Gastroesophageal sphincter (tissue), 4 donors: ENCODE data around the gene GATA5. TPM values are rescaled to one million over a fixed set of nuclear protein-coding genes. Genes with fewer than 3 reads are reported as not detected.

ENCODE experiments used
- ATAC-seq: fragments of 150-250 bp; one replicate; pipeline ENCODE4 v1.9.1; 2016; ENCODE audit warnings: mild to moderate bottlenecking, moderate library complexity
- H3K27ac ChIP-seq, 4 donors: fragments of 200-600 bp; sonication (generic) in 3 of 4; 1 replicate in 3 of 4; 2 replicates in 1 of 4; pipeline ENCODE4 v1.5.1; 2016 to 2019
- H3K27me3 ChIP-seq: fragments of 200-600 bp; sonication (generic); one replicate; pipeline ENCODE4 v1.5.1; 2019
- H3K36me3 ChIP-seq, 2 donors: fragments of 200-600 bp; sonication (generic); one replicate each; pipeline ENCODE4 v1.5.1; 2019; ENCODE audit warnings: control low read depth in 1 of 2
- H3K4me1 ChIP-seq, 3 donors: fragments of 200-600 bp; sonication (generic); 1 replicate in 2 of 3; 2 replicates in 1 of 3; pipeline ENCODE4 v1.5.1; 2016 to 2019; ENCODE audit warnings: control low read depth in 2 of 3
- H3K4me3 ChIP-seq, 2 donors: fragments of 200-600 bp; sonication (generic); one replicate each; pipeline ENCODE4 v1.5.1; 2019; ENCODE audit warnings: mild to moderate bottlenecking in 1 of 2, moderate library complexity in 1 of 2
- H3K9me3 ChIP-seq, 3 donors: fragments of 200-600 bp; sonication (generic); one replicate each; pipeline ENCODE4 v1.5.1; 2017 to 2019; ENCODE audit warnings: control low read depth in 2 of 3
- CTCF ChIP-seq, 4 experiments: fragments of 200-600 bp in 2 of 4; fragments of 450-650 bp in 2 of 4; sonication (generic) in 1 of 4; IDR thresholded peaks; one replicate each; pipeline ENCODE4 v1.5.1; 2017 to 2019; ENCODE audit warnings: antibody characterized with exemption in 4 of 4, mild to moderate bottlenecking in 2 of 4, moderate library complexity in 2 of 4
- EP300 ChIP-seq: sonication (generic); formaldehyde crosslinking; IDR thresholded peaks from one replicate; pipeline ENCODE4 v1.6.1; 2017; ENCODE audit warnings: antibody characterized with exemption, mild to moderate bottlenecking
- POLR2A ChIP-seq, 2 donors: fragments of 450-650 bp; IDR thresholded peaks; one replicate each; pipeline ENCODE4 v1.6.1; 2017; ENCODE audit warnings: antibody characterized with exemption in 2 of 2, mild to moderate bottlenecking in 2 of 2, moderate library complexity in 1 of 2
- POLR2AphosphoS5 ChIP-seq: sonication (generic); formaldehyde crosslinking; IDR thresholded peaks from one replicate; pipeline ENCODE4 v1.6.1; 2017; ENCODE audit warnings: antibody characterized with exemption
- WGBS, 2 donors: methylation state at CpG; one replicate each; pipeline ENCODE4 v1.1.5; 2018; ENCODE audit warnings: low coverage in 1 of 2; 5-methylcytosine and 5-hydroxymethylcytosine counted together
- total RNA-seq, 4 donors: library from RNA; depleted of rRNA; stranded (reverse); fragments of >200 nt; gene quantifications; one replicate each; pipeline ENCODE4 v1.1.0, GENCODE V29; 2016

Gene GATA5
- total RNA-seq, 4 donors from 2014 or later: 0.31 to 2.2 (median 1.1) TPM

- Histone ChIP-seq H3K4me3 (no peak overlapping the region), H3K27me3 (peaks cover 77% of the 10 kb centered on the region), H3K36me3 (no peaks in the 10 kb centered on the region), H3K9me3 (no peaks in the 10 kb centered on the region), H3K27ac (no peak overlapping the region), H3K4me1 (peaks cover 0 to 10% (median 0%) of the 10 kb centered on the region in 3 donors)
- TF ChIP-seq CTCF (IDR thresholded peaks at IDR 0.05) (no peak), POLR2A (IDR thresholded peaks at IDR 0.05) (no peak), POLR2AphosphoS5 (no peak), EP300 (no peak)
- 76% methylated on average over 3 of the region's 14 CpGs; no CpG with 5 or more reads in 1 of the 2 donors for WGBS, 2 donors
- ATAC-seq: no peak
Measured at GRCh38 chr20:62487561-62488354, 12.0 kb upstream of the GATA5 start.

- Histone ChIP-seq H3K9me3 (no peaks in the 10 kb centered on the region), H3K4me1 (peaks cover 0 to 14% (median 0%) of the 10 kb centered on the region in 3 donors), H3K36me3 (no peaks in the 10 kb centered on the region), H3K27me3 (peaks cover 83% of the 10 kb centered on the region), H3K27ac (no peak overlapping the region), H3K4me3 (no peak overlapping the region)
- no peak for TF ChIP-seq CTCF (IDR thresholded peaks at IDR 0.05)
- no peak for TF ChIP-seq POLR2AphosphoS5
- TF ChIP-seq POLR2A (IDR thresholded peaks at IDR 0.05): no peak
- no peak for TF ChIP-seq EP300
- WGBS, 2 donors: 44 to 80% methylated on average over 3 to 8 of the region's 21 CpGs
- no peak for ATAC-seq
Measured at GRCh38 chr20:62487118-62487517, 11.3 kb upstream of the GATA5 start.

- H3K36me3 ChIP-seq: no peaks in the 10 kb centered on the region
- no peaks in the 10 kb centered on the region for H3K9me3 ChIP-seq
- H3K4me3 ChIP-seq: no peak overlapping the region
- H3K27ac ChIP-seq: no peak overlapping the region
- H3K27me3 ChIP-seq: peaks cover 90% of the 10 kb centered on the region
- ATAC-seq: no peak
- peaks cover 0 to 20% (median 0%) of the 10 kb centered on the region in 3 donors for H3K4me1 ChIP-seq
- TF ChIP-seq POLR2A (IDR thresholded peaks at IDR 0.05): no peak
- no CpG with 5 or more reads among the region's 13 CpGs for WGBS, 2 donors
Measured at GRCh38 chr20:62486484-62486883, 10.7 kb upstream of the GATA5 start.

GRCh38 chr20:62485701-62486089 is 9.9 kb upstream of the GATA5 start:
- TF ChIP-seq EP300 (no peak), POLR2AphosphoS5 (no peak), POLR2A (IDR thresholded peaks at IDR 0.05) (no peak), CTCF (IDR thresholded peaks at IDR 0.05) (no peak)
- Histone ChIP-seq H3K4me1 (peaks cover 0 to 23% (median 0%) of the 10 kb centered on the region in 3 donors), H3K27me3 (peaks cover 98% of the 10 kb centered on the region), H3K36me3 (no peaks in the 10 kb centered on the region), H3K4me3 (no peak overlapping the region), H3K27ac (no peak overlapping the region), H3K9me3 (no peaks in the 10 kb centered on the region)
- WGBS, 2 donors: 48 to 73% methylated on average over 3 to 6 of the region's 17 CpGs
- no peak for ATAC-seq

GRCh38 chr20:62485062-62485700 is 9.4 kb upstream of the GATA5 start:
- ATAC-seq: peak; percentile 24

More at GRCh38 chr20:62485062-62485700, 9.4 kb upstream of the GATA5 start:
- Histone ChIP-seq H3K36me3 (no peaks in the 10 kb centered on the region), H3K27me3 (peaks cover 100% of the 10 kb centered on the region), H3K9me3 (no peaks in the 10 kb centered on the region), H3K4me3 (no peak overlapping the region), H3K4me1 (peaks cover 0 to 23% (median 0%) of the 10 kb centered on the region in 3 donors), H3K27ac (no peak overlapping the region)
- WGBS, 2 donors: no CpG with 5 or more reads among the region's 21 CpGs
- no peak for TF ChIP-seq POLR2AphosphoS5
- no peak for TF ChIP-seq CTCF (IDR thresholded peaks at IDR 0.05)
- TF ChIP-seq POLR2A (IDR thresholded peaks at IDR 0.05): no peak
